PFSK-1 (cell line): Measurements from ENCODE around the gene LRRC46.

ENCODE experiments used
- POLR2AphosphoS5 ChIP-seq: IDR thresholded peaks from 2 replicates; pipeline ENCODE4 v1.6.1; 2012; ENCODE audit warnings: low read depth, mild to moderate bottlenecking, control low read depth, low read length, moderate library complexity
- SIN3A ChIP-seq: IDR thresholded peaks from 2 replicates; pipeline ENCODE4 v1.6.1; 2012; ENCODE audit warnings: mild to moderate bottlenecking, low read length, moderate library complexity, borderline replicate concordance; ENCODE audit not compliant: insufficient read depth
- TAF1 ChIP-seq: IDR thresholded peaks from 2 replicates; pipeline ENCODE4 v1.6.1; 2012; ENCODE audit warnings: low read length, control low read depth, borderline replicate concordance; ENCODE audit not compliant: insufficient read depth
- TF ChIP-seq, protein P1 (sequence below), 2 experiments: IDR thresholded peaks; 2 replicates each; pipeline versions ENCODE4 v1.6.1 to v1.8.0; 2011 to 2012; ENCODE audit warnings: low read depth in 2 of 2, low read length in 2 of 2, control low read depth in 1 of 2, inconsistent platforms in 1 of 2, mild to moderate bottlenecking in 1 of 2, moderate library complexity in 1 of 2; ENCODE audit not compliant: insufficient read depth in 1 of 2

DNA sequence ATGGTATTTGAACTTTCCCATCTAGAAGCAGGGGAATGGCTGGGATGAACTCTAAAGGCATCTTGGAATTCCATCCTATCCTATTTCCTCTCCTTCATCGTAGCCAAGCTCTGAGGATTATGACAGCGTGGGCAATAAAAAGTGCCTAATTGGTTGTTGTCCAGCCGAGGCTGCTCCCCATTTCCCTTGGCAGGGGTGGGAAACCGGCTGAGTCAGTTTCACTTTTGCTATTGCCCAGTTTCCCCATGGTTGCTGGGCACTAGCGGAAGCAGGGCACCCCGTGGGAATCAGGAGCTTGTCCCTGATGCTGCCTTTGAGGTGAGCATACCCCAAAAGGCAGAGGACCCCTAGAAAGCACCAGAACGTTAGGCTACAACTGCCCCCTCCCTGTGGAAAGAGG is 50.8 kb downstream of the LRRC46 start:
- TF ChIP-seq POLR2AphosphoS5 (no peak), TAF1 (no peak), SIN3A (no peak)
- TF ChIP-seq, protein P1, sequence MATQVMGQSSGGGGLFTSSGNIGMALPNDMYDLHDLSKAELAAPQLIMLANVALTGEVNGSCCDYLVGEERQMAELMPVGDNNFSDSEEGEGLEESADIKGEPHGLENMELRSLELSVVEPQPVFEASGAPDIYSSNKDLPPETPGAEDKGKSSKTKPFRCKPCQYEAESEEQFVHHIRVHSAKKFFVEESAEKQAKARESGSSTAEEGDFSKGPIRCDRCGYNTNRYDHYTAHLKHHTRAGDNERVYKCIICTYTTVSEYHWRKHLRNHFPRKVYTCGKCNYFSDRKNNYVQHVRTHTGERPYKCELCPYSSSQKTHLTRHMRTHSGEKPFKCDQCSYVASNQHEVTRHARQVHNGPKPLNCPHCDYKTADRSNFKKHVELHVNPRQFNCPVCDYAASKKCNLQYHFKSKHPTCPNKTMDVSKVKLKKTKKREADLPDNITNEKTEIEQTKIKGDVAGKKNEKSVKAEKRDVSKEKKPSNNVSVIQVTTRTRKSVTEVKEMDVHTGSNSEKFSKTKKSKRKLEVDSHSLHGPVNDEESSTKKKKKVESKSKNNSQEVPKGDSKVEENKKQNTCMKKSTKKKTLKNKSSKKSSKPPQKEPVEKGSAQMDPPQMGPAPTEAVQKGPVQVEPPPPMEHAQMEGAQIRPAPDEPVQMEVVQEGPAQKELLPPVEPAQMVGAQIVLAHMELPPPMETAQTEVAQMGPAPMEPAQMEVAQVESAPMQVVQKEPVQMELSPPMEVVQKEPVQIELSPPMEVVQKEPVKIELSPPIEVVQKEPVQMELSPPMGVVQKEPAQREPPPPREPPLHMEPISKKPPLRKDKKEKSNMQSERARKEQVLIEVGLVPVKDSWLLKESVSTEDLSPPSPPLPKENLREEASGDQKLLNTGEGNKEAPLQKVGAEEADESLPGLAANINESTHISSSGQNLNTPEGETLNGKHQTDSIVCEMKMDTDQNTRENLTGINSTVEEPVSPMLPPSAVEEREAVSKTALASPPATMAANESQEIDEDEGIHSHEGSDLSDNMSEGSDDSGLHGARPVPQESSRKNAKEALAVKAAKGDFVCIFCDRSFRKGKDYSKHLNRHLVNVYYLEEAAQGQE (IDR thresholded peaks at IDR 0.05; ENCODE audit: insufficient read depth in 1 of 2, low read depth in 2 of 2, low read length in 2 of 2) = no peak
